Measurements from ENCODE around the gene UIMC1. TPM values are rescaled to one million over a fixed set of nuclear protein-coding genes. Genes with fewer than 3 reads are reported as not detected.

Gene UIMC1
- total RNA-seq, 1 experiment from 2014 or later = 57.7 TPM

GRCh38 chr5:176864755-176865154, 141.8 kb downstream of the UIMC1 start:
- Histone ChIP-seq H3K79me2 (ENCODE audit: low read length) (no peaks in the 10 kb centered on the region), H2AFZ (ENCODE audit: low read length) (no peak overlapping the region), H3K36me3 (ENCODE audit: insufficient read depth, low read length) (no peaks in the 10 kb centered on the region), H3K27ac (ENCODE audit: low read length) (no peak overlapping the region), H3K4me3 (ENCODE audit: low read length) (no peak overlapping the region), H3K9me2 (replicated peaks; ENCODE audit: insufficient read depth, low read length) (no peaks in the 10 kb centered on the region), H3K9ac (ENCODE audit: low read length) (no peak overlapping the region), H4K20me1 (ENCODE audit: insufficient read depth, low read depth, low read length) (peaks cover 16% of the 10 kb centered on the region; the same call in 1 of the 2 replicates), H3K27me3 (ENCODE audit: low read length) (no peaks in the 10 kb centered on the region), H3K4me1 (ENCODE audit: low read length) (peaks cover 6% of the 10 kb centered on the region), H3K9me3 (ENCODE audit: low read length) (no peaks in the 10 kb centered on the region), H3K4me2 (ENCODE audit: low read depth, low read length, poor library complexity, severe bottlenecking) (no peak overlapping the region)
- DNase-seq = no peak

GRCh38 chr5:176863765-176864098, 142.8 kb downstream of the UIMC1 start:
- Histone ChIP-seq H4K20me1 (ENCODE audit: insufficient read depth, low read depth, low read length) (peaks cover 16% of the 10 kb centered on the region; the same call in 1 of the 2 replicates), H3K27ac (ENCODE audit: low read length) (no peak overlapping the region), H3K9me3 (ENCODE audit: low read length) (no peaks in the 10 kb centered on the region), H3K79me2 (ENCODE audit: low read length) (no peaks in the 10 kb centered on the region), H3K4me3 (ENCODE audit: low read length) (no peak overlapping the region), H3K36me3 (ENCODE audit: insufficient read depth, low read length) (no peaks in the 10 kb centered on the region), H2AFZ (ENCODE audit: low read length) (no peak overlapping the region), H3K9ac (ENCODE audit: low read length) (no peak overlapping the region), H3K9me2 (replicated peaks; ENCODE audit: insufficient read depth, low read length) (no peaks in the 10 kb centered on the region), H3K27me3 (ENCODE audit: low read length) (no peaks in the 10 kb centered on the region), H3K4me2 (ENCODE audit: low read depth, low read length, poor library complexity, severe bottlenecking) (no peak overlapping the region), H3K4me1 (ENCODE audit: low read length) (peaks cover 6% of the 10 kb centered on the region)
- DNase-seq = no peak

GRCh38 chr5:176863041-176863764, 143.4 kb downstream of the UIMC1 start:
- no peak overlapping the region for H3K27ac ChIP-seq (ENCODE audit: low read length)
- no peaks in the 10 kb centered on the region for H3K79me2 ChIP-seq (ENCODE audit: low read length)
- peaks cover 6% of the 10 kb centered on the region for H3K4me1 ChIP-seq (ENCODE audit: low read length)
- no peak for DNase-seq
- H4K20me1 ChIP-seq (ENCODE audit: insufficient read depth, low read depth, low read length) = peaks cover 16% of the 10 kb centered on the region; the same call in 1 of the 2 replicates
- H3K9me3 ChIP-seq (ENCODE audit: low read length) = no peaks in the 10 kb centered on the region
- no peak overlapping the region for H3K9ac ChIP-seq (ENCODE audit: low read length)
- no peak overlapping the region for H3K4me2 ChIP-seq (ENCODE audit: low read depth, low read length, poor library complexity, severe bottlenecking)
- no peak overlapping the region for H2AFZ ChIP-seq (ENCODE audit: low read length)
- H3K36me3 ChIP-seq (ENCODE audit: insufficient read depth, low read length) = no peaks in the 10 kb centered on the region
- H3K4me3 ChIP-seq (ENCODE audit: low read length) = no peak overlapping the region
- no peaks in the 10 kb centered on the region for H3K9me2 ChIP-seq (replicated peaks; ENCODE audit: insufficient read depth, low read length)
- no peaks in the 10 kb centered on the region for H3K27me3 ChIP-seq (ENCODE audit: low read length)

- Histone ChIP-seq H3K4me1 (ENCODE audit: low read length) (peaks cover 6% of the 10 kb centered on the region), H3K36me3 (ENCODE audit: insufficient read depth, low read length) (no peaks in the 10 kb centered on the region), H3K9me2 (replicated peaks; ENCODE audit: insufficient read depth, low read length) (no peaks in the 10 kb centered on the region), H2AFZ (ENCODE audit: low read length) (no peak overlapping the region), H4K20me1 (ENCODE audit: insufficient read depth, low read depth, low read length) (peaks cover 16% of the 10 kb centered on the region; the same call in 1 of the 2 replicates), H3K4me2 (ENCODE audit: low read depth, low read length, poor library complexity, severe bottlenecking) (no peak overlapping the region), H3K27me3 (ENCODE audit: low read length) (no peaks in the 10 kb centered on the region), H3K27ac (ENCODE audit: low read length) (no peak overlapping the region), H3K9ac (ENCODE audit: low read length) (no peak overlapping the region), H3K4me3 (ENCODE audit: low read length) (no peak overlapping the region), H3K79me2 (ENCODE audit: low read length) (no peaks in the 10 kb centered on the region), H3K9me3 (ENCODE audit: low read length) (no peaks in the 10 kb centered on the region)
- DNase-seq = no peak
Observed at GRCh38 chr5:176862330-176862995, 144.1 kb downstream of the UIMC1 start.

- Histone ChIP-seq H3K4me1 (ENCODE audit: low read length) (peaks cover 6% of the 10 kb centered on the region), H3K9ac (ENCODE audit: low read length) (no peak overlapping the region), H3K9me2 (replicated peaks; ENCODE audit: insufficient read depth, low read length) (no peaks in the 10 kb centered on the region), H3K27me3 (ENCODE audit: low read length) (no peaks in the 10 kb centered on the region), H3K36me3 (ENCODE audit: insufficient read depth, low read length) (no peaks in the 10 kb centered on the region), H4K20me1 (ENCODE audit: insufficient read depth, low read depth, low read length) (peaks cover 16% of the 10 kb centered on the region; the same call in 1 of the 2 replicates), H2AFZ (ENCODE audit: low read length) (no peak overlapping the region), H3K79me2 (ENCODE audit: low read length) (no peaks in the 10 kb centered on the region), H3K4me3 (ENCODE audit: low read length) (no peak overlapping the region), H3K9me3 (ENCODE audit: low read length) (no peaks in the 10 kb centered on the region), H3K4me2 (ENCODE audit: low read depth, low read length, poor library complexity, severe bottlenecking) (no peak overlapping the region), H3K27ac (ENCODE audit: low read length) (no peak overlapping the region)
- DNase-seq = no peak
Observed at GRCh38 chr5:176861276-176861675, 145.3 kb downstream of the UIMC1 start.

- no peak for DNase-seq
- Histone ChIP-seq H2AFZ (ENCODE audit: low read length) (no peak overlapping the region), H3K9ac (ENCODE audit: low read length) (no peak overlapping the region), H3K27ac (ENCODE audit: low read length) (no peak overlapping the region), H3K27me3 (ENCODE audit: low read length) (no peaks in the 10 kb centered on the region), H3K36me3 (ENCODE audit: insufficient read depth, low read length) (no peaks in the 10 kb centered on the region), H3K9me3 (ENCODE audit: low read length) (no peaks in the 10 kb centered on the region), H3K79me2 (ENCODE audit: low read length) (no peaks in the 10 kb centered on the region), H3K4me1 (ENCODE audit: low read length) (peaks cover 9% of the 10 kb centered on the region), H4K20me1 (ENCODE audit: insufficient read depth, low read depth, low read length) (peaks cover 11% of the 10 kb centered on the region; the same call in 1 of the 2 replicates), H3K4me3 (ENCODE audit: low read length) (no peak overlapping the region), H3K4me2 (ENCODE audit: low read depth, low read length, poor library complexity, severe bottlenecking) (no peak overlapping the region), H3K9me2 (replicated peaks; ENCODE audit: insufficient read depth, low read length) (no peaks in the 10 kb centered on the region)
Observed at GRCh38 chr5:176860381-176860780, 146.2 kb downstream of the UIMC1 start.

- no peak overlapping the region for H3K4me3 ChIP-seq (ENCODE audit: low read length)
- H3K36me3 ChIP-seq (ENCODE audit: insufficient read depth, low read length) = no peaks in the 10 kb centered on the region
- no peaks in the 10 kb centered on the region for H3K79me2 ChIP-seq (ENCODE audit: low read length)
- no peak overlapping the region for H3K9ac ChIP-seq (ENCODE audit: low read length)
- no peaks in the 10 kb centered on the region for H3K9me3 ChIP-seq (ENCODE audit: low read length)
- DNase-seq = no peak
- no peaks in the 10 kb centered on the region for H3K9me2 ChIP-seq (replicated peaks; ENCODE audit: insufficient read depth, low read length)
- H3K27ac ChIP-seq (ENCODE audit: low read length) = no peak overlapping the region
- H3K4me2 ChIP-seq (ENCODE audit: low read depth, low read length, poor library complexity, severe bottlenecking) = no peak overlapping the region
- H4K20me1 ChIP-seq (ENCODE audit: insufficient read depth, low read depth, low read length) = peaks cover 11% of the 10 kb centered on the region; the same call in 1 of the 2 replicates
- H3K27me3 ChIP-seq (ENCODE audit: low read length) = no peaks in the 10 kb centered on the region
- H2AFZ ChIP-seq (ENCODE audit: low read length) = no peak overlapping the region
- H3K4me1 ChIP-seq (ENCODE audit: low read length) = peaks cover 9% of the 10 kb centered on the region
Observed at GRCh38 chr5:176859916-176860315, 146.7 kb downstream of the UIMC1 start.

GRCh38 chr5:176857894-176858273, 148.7 kb downstream of the UIMC1 start:
- Histone ChIP-seq H3K9ac (ENCODE audit: low read length) (no peak overlapping the region), H3K4me1 (ENCODE audit: low read length) (peaks cover 7% of the 10 kb centered on the region), H3K9me2 (replicated peaks; ENCODE audit: insufficient read depth, low read length) (no peaks in the 10 kb centered on the region), H2AFZ (ENCODE audit: low read length) (no peak overlapping the region), H3K9me3 (ENCODE audit: low read length) (no peaks in the 10 kb centered on the region), H3K27ac (ENCODE audit: low read length) (no peak overlapping the region), H3K36me3 (ENCODE audit: insufficient read depth, low read length) (no peaks in the 10 kb centered on the region), H3K27me3 (ENCODE audit: low read length) (no peaks in the 10 kb centered on the region), H3K4me2 (ENCODE audit: low read depth, low read length, poor library complexity, severe bottlenecking) (no peak overlapping the region), H3K4me3 (ENCODE audit: low read length) (no peak overlapping the region), H4K20me1 (ENCODE audit: insufficient read depth, low read depth, low read length) (peaks cover 11% of the 10 kb centered on the region; the same call in 1 of the 2 replicates), H3K79me2 (ENCODE audit: low read length) (no peaks in the 10 kb centered on the region)
- DNase-seq = no peak

Data from Karpas-422 (cell line).